NCI-H1092 (cell line): Measurements from ENCODE around the gene PDP2.
"Not testable (repeated sequence)": the region's sequence is repeated elsewhere in the genome, so short reads cannot be mapped to it uniquely, and the experiment has no call there.

Experiments used
- DNase-seq: peaks from one replicate; lab custom pipeline; 2025; lab: John Stamatoyannopoulos, UW

Gene PDP2

DNA sequence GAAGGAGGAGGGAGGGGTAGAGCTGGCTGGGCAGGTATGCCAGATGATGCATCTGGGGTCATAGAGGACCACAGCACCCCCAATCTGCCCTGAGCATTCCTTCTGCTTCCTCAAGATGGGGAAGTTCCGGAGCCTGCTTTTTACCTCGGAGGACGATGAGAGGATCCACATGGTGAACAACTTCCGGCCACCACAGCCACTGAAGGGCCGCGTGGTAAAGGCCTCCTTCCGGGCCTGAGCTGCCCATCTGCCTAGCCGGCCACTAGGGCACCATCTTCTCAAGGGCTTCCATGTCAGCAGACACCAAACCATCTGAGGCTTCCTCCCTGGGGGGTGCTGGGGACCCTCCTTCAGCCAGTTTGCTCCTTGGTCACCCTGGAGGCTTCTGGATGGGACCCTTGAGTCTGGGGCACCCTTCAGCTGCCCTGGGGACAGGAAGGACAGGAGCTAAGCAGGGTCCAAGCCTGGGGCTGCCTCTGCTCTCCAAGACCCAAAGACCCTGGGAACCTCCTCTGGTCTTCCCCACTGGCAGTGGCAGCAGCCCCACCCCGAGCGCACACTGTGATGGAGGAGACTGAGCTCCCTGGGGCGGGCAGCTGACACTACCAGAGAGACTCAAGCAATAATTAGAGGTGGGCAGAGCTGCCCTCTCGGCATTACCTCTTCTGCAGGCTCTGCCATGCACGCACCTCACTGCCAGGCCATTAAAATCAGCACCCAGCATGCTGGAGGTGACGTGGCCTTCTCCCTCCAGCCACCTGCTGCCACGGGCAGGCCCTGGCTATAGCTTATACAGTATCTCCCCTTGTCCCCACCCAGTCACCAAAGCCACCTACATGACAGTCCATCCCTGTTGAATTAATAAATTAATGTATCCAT lies 26.8 kb upstream of the PDP2 start:
- no peak for DNase-seq

DNA sequence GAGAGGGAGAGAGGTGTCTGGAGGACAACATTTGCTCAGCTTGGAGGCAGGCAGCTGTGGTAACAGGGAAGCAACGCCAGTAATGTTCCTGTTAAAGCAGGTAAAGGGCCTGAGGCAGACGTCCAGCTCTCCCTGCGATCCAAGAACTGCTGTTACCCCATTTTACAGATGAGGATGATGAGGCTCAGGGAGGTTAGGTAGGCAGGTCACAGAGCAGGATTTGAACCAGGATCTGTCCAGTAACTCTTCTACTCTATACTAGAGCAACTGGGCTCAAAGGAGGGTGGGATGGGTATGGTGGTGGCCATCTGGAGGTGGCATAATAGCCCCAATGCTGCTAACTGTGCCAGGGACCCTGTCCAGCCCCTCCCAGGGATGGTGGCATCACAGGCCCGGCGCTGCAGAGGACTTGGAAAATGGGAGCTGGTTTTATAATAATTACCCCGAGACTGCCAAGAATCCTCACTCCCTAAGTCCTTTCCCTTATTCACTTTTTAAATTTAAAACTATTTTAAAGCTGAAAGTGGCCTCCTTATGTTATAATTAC lies 24.1 kb upstream of the PDP2 start:
- DNase-seq = no peak

DNA sequence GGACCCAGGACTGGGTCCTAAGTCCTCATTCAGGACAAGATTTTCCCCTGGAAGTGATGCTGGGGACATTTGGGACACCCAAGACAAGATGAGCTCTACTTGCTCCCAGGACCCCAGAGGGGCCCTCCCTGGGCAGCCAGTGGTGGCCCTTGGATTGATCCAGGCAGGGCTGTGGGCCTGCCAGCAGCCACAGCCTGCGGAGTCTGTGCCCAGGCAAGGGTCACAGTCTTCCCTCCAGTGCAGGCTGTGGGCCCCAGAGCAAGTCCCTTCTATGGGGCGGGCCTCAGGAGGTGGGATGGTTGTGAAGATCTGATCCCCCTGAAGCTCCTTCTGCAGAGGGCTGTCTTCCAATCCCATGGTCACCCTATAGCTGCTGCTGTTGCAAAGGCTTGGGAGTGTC lies 23.5 kb upstream of the PDP2 start:
- no peak for DNase-seq

DNA sequence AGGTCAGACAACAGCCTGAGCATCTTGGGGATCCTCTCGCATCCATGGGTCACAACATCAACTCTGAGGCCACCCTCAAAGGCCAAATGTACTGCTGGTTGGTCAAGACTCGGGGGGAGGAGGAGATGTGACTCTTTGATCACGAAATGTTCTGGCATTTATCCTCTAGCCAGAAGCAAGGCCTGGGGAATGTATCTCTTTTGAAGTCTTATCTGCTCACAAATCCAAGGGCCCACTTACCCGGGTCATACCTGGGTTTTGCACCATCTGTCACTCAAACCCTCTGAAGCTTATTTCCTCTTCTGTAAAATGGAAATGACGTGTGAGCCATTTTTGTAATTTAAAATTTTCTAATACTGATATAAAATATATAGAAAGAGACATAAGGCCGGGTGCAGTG lies 22.9 kb upstream of the PDP2 start:
- no peak for DNase-seq

DNA sequence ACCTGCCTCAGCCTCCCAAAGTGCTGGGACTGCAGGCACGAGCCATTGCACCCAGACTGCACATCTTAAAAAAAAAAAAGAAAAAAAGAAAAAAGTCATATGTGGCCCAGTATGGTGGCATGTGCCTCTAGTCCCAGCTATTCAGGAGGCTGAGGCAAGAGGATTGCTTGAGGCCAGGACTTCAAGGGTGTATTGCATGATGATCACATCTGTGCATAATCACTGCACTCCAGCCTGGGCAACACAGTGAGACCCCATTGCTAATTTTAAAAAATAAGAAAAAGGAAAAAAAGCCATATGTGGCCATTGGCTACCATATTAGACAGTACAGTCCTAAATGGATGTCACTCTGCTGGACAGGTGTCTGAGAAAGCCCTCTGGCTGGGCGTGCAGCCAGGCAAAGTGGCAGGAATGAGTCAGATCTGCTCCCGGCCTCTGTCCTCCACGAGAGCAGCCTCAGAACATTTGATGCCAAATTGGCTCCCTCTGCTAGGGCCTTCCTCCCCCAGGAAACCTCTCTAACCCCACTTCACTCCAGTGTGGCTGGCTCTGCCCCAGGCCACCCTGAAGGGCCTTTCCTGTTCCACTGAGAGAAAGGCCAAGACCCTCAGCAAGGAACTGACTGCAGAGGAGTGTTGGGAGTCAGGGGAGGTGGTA lies 21.4 kb upstream of the PDP2 start:
- DNase-seq = peak; percentile 45

DNA sequence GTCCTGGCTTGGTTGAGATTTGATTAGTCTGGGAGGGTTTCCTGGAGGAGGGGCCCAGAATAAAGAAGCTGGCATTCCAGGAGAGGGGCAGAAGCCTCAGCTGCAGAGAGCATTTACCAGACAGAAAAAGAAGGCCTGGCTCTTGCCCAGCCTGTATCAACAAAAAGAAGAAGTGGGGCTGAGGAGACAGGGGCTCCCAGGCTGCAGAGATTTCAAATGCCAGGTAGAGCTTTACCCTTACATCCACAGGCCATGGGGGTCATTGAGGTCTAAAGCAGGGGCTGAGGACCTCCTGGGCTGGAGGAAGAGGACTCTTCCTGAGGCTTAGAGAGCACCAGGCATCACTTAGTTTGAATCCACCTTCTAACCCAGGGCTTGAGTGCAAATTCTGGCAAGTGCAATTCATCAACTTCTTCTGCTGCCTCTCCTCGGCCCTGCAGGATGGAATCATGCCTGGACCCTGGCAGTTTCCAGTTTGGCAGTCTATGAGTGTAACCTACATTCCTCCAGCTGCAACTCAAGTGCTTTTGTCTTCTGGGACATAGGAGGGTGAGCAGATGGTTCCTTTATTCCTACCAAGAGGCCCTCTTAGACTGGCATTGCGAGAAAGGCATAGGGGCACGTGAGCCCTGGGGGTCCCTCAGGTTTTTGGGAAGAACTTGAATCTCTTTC lies 20.8 kb upstream of the PDP2 start:
- DNase-seq = no peak

- no peak for DNase-seq
These were observed 18.2 kb upstream of the PDP2 start for GRCh38 chr16:66862023-66862520.

GRCh38 chr16:66863707-66864106 lies 16.6 kb upstream of the PDP2 start:
- DNase-seq = no peak

- DNase-seq = no peak
These were observed 10.9 kb upstream of the PDP2 start for GRCh38 chr16:66869424-66869823.

DNA sequence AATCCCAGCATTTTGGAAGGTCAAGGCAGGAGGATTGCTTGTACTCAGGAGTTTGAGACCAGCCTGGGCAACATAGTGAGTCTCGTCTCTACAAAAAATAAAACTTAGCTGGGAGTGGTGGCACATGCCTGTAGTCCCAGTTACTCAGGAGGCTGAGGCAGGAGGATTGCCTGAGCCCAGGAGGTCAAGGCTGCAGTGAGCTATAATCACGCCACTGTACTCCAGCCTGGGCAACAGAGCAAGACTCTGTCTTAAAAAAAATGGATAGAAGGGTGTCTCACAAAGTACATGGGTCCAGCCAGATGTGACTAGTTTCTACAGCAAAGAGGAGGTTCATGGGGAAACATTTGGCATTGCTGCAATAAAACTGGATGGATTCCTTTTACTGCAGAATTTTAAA lies 9.0 kb upstream of the PDP2 start:
- not testable (repeated sequence) for DNase-seq

DNA sequence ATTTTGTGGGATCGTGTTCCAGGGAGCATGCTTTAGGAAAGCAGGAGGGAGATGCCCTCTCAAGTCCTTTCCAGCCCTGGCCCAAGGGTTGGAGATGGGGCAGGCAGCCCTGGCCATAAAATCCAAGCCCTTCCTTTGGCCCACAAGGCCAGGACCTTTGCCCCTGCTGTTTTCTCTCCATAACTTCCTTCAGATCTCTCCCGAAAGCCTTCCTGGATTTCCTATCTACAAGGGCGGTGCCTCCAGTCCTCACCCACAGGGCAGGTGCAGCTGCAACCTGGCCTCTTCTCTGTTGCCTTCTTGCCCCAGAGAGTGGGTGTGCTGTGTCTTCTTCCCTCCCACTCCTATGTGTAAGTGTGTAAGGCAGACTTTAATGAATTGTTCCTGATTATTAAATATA lies 8.5 kb upstream of the PDP2 start:
- no peak for DNase-seq

GRCh38 chr16:66872559-66872942 lies 7.8 kb upstream of the PDP2 start:
- no peak for DNase-seq

DNA sequence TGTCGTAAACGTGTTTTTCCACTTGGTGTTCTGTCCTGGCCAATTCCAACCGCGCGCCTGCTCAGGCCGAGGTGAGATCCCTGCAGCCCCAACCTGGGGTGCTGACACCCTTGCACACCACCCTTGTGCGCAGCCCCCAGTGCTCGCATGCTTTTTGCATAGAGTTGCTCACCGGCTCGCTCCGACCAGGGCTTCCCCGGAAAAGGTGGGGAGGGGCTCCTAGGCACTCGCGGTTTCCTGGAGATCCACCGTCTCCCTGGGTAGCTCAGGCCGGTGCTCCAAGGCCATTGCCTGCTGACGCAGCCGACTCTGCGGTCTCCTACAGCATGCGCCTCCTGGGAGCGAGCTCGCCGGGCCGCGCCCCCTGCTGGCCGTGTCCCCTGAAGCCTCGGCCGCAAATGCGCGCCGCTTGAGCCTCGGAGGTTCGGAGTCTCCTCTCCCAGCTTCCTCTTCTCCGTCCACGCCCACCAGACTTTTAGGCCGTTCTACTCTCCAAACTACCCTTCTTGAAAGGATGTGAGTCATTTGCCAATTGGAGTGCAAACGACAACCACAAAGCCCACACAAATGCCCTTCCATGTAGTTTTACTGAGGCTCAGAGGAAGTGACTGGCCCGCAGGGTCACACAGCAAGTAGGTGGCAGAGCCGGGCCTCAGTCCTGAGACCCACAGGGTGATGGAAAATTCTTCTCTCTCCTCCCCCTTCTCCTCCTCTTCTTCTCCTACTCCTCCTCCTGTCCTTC lies 7.2 kb upstream of the PDP2 start:
- peak; percentile 74 for DNase-seq

DNA sequence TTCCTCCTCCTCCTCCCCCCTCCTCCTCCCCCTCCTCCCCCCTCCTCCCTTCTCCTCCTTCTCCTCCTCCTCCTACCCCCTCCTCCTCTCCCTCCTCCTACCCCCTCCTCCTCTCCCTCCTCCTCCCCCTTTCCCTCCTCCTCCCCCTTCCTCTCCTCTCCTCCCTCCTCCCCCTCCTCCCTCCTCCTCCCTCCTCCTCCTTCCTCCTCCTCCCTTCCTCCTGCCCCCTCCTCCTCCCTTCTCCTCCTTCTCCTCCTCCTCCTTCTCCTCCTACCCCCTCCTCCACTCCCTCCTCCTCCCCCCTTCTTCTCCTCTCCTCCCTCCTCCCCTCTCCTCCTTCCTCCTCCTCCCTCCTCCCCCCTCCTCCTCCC lies 6.6 kb upstream of the PDP2 start:
- DNase-seq = no peak

- DNase-seq = no peak
These were observed 6.1 kb upstream of the PDP2 start for GRCh38 chr16:66874079-66874775.

GRCh38 chr16:66878067-66878466 lies 2.2 kb upstream of the PDP2 start:
- DNase-seq = no peak

DNA sequence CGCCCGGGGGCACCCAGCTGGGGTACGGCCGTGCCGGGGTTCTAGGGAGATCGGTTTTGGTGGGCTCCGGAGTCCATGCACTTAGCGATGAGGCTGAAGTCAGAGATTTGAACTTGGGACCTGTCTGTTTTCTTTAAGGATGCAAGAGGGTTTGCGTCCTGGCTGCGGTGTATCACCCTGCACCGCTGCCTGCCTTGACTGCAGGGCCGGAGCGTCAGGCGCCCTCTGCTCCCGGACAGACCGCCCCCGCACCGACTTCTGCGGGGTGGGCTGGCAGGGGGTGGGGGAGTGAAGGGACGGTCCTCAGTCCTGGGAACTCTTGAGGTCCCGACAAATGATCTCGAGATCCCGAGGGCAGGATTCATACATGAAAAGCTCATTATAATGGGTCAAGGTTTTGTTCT lies 701 bp downstream of the PDP2 start:
- DNase-seq = no peak

DNA sequence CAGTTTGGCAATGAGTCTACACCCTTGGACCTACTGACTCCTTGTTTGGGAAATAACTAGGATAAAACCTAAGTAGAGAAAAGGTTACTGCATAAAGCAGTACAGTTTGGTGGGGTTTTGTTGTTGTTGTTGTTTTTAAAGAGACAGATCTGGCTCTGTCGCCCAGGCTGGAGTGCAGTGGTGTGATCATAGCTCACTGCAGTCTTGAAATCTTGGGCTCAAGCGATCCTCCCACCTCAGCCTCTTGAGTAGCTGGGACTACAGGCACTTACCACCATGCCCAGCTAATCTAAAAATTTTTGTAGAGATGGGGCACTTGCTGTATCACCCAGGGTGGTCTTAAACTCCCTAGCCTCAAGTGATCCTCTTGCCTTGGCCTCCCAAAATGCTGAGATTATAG lies 1.2 kb downstream of the PDP2 start:
- no peak for DNase-seq

- no peak for DNase-seq
These were observed 1.7 kb downstream of the PDP2 start for GRCh38 chr16:66881964-66882508.

- no peak for DNase-seq
These were observed 2.4 kb downstream of the PDP2 start for GRCh38 chr16:66882702-66883101.

- DNase-seq = no peak
These were observed 5.2 kb downstream of the PDP2 start for GRCh38 chr16:66885491-66885890.
